GM20431 (cell line): Measurements from ENCODE around the gene COL15A1.

Experiments
- in situ Hi-C: fragments of 300-500 bp; cut with MseI, MboI; formaldehyde crosslinking; loops from one replicate; pipeline ENCODE4 v1.15.0; 2020; ENCODE audit warnings: low sequenced_read_pairs; ENCODE audit not compliant: unreplicated experiment

Gene COL15A1

DNA sequence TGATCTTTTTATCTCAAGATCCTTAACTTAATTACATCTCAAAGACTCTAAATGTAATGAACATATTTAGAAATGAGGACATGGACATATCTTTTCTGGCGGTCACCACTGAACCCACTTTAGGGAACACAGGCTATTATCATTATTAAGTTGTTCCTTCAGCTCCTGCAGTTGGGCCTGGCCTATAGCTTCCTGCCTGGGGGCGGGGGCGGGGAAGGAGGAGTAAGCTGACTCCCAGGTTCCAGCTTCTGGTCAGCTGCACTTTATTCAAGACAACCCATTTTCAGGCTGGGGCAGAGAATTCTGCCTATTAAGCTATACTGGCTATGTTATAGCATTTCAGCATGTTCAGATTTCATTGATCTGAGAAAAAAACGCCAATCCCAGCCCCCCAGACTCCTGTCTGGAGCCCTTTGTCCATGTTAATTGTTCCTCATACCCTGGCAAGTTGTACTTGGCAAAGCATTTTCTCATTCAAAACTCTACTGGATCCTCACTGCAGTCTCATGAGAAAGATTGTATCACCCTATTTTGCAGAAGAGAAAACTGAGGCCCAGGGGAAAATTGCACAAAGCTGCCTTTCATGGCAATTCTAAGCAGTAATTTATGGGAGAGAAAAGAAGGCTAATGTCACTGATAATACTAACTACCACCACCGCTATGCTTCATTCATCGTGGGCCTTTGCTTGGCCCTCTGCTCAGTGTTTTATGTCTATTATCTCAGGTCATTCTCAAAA lies 25.1 kb downstream of the COL15A1 start:
- in situ Hi-C loops: no loop called here

GRCh38 chr9:98970532-98971041 lies 26.9 kb downstream of the COL15A1 start:
- in situ Hi-C loops: no loop called here

DNA sequence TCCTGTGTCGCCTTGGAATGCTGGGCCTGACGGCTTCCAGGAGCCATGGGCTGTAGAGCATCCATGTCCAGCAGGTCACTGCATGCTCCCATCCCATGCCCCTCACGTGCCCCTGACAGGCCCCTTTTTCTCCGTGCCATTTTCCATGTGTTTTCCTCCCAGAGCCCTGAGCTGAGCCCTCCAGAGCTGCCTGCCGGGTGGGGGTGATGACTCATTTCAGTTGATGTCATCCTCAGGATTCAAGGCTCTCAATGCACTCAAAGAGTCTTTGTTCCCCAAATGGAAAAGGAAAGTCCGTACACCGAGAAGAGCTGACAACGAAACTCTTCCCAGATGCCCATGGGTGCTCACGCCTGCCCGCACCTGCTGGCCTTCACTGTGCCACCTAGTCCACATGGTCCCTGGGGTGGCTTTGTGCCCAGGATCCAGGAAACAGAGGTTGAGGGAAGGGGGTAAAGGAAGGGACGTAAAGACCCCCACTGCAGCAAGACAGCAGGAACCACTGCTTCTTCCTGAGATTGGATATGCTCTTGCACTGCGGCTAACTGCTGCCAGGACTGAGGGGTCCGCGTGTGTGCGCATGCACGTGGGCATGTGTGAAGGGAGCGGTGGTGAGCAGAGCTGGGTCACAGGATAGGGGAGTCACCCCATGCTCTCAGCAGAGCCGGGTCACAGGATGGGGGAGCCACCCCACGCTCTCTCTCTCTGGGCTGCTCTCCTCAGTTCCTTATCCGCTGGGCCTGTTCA lies 27.6 kb downstream of the COL15A1 start:
- in situ Hi-C loops: no loop called here

GRCh38 chr9:98971915-98972223 lies 28.2 kb downstream of the COL15A1 start:
- in situ Hi-C loops: no loop called here

- in situ Hi-C loops: no loop called here
These were observed 29.0 kb downstream of the COL15A1 start for GRCh38 chr9:98972716-98973115.

- in situ Hi-C loops: no loop called here
These were observed 29.5 kb downstream of the COL15A1 start for GRCh38 chr9:98973171-98973570.

- in situ Hi-C loops: no loop called here
These were observed 29.9 kb downstream of the COL15A1 start for GRCh38 chr9:98973576-98973975.

GRCh38 chr9:98974106-98974505 lies 30.4 kb downstream of the COL15A1 start:
- in situ Hi-C loops: no loop called here

GRCh38 chr9:98974554-98974953 lies 30.8 kb downstream of the COL15A1 start:
- in situ Hi-C loops: no loop called here

DNA sequence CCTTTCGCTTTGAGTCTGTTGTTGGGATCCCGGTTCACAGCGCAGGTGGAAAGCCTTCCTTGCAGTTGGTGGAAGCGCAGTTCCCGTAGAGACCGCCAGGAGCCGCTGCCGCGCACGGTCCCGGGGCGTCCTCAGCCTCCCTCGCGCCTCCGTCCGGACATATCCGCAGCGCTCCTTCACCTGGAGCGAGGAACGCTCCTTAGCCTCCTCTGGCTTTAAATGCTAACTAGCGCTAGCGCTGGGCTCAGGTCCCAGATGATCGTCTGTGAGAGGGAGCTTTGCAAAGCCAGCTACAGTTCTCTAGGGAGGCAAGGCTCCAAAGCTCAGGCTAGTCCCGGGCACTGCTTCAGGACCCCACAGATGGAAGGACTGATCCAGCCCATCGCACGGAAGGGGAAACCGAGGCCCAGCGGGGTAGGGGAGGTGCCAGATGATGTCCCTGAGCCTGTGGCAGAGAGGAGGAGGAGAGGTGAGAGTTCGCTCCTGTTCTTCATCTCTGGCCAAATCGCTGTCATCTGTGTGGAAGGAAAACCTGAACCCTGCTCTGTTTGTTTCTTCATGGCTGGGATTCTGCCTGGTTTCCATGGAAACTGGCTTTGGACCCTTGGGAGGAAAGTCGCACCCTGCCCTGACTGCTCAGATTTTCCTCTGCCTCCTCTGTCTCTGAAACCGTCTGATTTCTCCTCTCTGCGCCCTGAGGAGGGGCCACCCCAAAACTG lies 31.4 kb downstream of the COL15A1 start:
- in situ Hi-C loops: no loop called here

GRCh38 chr9:98975838-98976237 lies 32.1 kb downstream of the COL15A1 start:
- in situ Hi-C loops: no loop called here

DNA sequence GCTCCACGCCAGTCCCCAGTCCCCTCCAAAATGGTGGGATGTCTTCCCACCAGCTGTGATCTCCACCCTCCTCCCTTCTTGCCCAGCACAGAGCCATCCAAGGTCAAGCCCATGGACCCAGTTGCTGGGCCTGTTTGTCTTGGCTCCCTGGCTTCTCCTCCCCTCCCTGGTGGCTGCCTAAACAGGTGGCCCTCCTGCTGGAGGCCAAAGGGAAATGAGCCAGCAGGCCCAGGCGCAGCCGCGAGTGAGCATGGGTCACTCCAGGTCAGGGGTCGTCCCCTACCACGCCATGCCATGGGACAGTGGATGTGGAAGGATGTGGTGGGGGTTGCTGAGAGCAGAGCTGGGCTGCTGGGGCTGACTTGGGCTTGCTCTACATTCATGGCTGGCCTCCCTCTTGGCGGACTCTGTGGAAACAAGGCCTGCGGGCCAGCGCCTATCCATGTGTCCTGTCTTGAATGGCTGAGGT lies 33.6 kb downstream of the COL15A1 start:
- in situ Hi-C loops: no loop called here

DNA sequence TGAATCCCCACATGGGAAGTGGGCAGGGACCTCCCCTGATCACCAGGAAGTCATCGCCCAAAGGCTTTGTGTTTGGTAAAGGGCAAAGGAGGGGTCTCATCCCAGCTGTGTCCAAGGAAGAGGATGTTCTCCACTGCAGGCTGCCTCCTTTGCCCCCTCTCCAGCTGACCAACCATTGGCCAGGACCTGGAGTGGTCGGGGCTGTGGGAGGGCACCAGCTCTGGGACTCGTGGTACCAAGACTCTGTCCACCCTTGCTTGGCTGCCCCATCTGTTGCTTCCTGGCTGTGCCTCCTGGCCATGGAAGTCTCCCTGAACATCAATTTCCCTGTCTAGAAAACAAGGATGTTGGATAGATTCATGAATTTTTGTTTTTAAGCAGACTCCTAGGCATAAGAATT lies 34.1 kb downstream of the COL15A1 start:
- in situ Hi-C loops: no loop called here

DNA sequence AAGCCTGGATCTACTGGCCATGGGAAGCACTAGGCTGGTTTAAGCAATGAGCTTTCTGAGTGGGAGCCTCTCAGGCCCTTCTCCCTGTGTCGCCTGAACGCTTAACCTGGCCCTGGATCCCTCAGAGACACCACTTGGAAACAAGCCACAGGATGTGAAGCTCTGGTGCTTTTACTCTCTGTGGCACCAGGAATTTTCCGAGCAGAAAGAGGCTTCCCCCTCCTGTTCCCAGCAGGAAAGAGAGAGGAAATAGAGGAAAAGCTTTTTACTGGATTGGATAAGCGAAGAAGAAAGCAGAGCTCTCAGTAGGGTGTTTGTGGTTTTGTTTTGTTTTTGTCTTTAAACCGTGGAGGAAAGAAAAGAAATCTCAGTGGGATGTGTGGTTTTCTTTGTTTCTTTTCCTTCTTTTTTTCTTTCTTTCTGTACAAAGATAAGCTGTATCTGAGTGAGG lies 34.5 kb downstream of the COL15A1 start:
- in situ Hi-C loops: no loop called here

DNA sequence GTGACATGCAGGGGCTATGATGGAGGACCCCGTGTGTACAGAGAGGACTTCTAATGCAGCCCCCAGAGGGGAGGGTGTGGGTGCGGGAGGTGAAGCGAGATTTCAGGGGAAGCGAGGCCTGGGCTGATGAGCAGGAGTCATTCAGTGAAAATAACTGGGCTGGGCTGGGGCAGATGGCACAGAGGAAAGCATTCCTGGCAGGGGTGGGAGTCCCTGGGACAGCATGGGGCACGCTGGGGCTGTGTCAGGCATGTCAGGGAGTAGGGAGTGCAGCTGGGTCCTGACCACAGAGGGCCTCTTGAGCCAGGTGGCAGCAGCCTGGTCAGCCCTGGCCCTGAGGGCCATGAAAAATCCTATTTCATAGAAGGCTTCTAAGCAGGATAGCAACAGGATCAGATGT lies 36.6 kb downstream of the COL15A1 start:
- in situ Hi-C loops: no loop called here

DNA sequence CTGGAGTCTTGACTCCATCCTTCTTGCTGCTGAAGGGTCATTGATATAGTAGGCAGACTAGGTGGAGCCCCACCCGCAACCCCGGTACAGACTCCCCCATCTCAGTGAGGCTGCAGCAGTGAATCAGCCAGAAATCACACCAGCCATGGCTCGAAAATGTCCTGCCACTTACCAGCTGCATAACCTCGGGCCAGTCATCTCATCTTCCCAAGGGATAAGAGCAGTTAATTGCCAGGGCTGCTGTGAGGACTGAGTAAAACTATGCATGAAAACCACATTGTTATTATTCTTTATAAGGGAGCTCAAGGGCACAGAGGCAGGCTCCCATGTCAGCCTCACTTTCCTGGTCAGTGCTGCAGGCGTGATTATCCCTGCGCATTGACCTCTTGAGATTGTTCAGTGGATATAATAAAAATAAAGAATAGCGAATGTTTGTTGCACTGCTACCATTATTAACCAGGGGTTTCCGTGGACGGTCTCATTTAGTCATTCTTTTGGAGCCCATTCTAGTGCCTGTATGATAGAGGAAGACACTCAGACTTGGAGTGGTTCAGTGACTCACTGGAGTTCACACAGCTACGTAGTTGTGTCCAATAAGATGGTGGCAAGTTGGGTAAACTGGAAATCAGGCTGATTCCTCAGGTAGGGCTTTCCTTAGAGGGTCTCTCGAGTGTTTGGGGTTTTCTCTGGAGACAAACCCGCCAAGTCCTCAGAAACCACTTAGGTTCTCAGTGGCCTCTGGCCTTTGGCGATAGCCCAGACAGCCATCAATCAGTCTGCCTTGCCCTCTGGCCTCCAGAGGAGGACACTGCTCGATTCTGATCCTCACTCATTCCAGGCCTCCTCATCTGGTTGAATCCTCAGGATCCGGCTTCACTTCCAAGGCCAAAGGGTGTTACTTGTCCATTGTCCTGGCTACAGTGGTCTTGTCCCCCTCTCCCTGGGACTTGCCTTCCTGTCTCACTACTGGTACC lies 39.9 kb downstream of the COL15A1 start:
- in situ Hi-C loops: no loop called here

DNA sequence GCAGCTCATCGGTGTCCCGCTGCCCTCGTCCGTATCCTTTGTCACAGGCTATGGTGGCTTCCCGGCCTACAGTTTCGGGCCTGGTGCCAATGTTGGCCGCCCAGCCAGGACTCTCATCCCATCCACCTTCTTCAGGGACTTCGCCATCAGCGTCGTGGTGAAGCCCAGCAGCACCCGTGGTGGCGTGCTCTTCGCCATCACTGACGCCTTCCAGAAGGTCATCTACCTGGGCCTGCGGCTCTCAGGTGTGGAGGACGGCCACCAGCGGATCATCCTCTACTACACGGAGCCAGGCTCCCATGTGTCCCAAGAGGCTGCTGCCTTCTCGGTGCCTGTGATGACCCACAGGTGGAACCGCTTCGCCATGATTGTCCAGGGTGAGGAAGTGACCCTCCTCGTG lies 41.9 kb downstream of the COL15A1 start:
- in situ Hi-C loops: no loop called here

GRCh38 chr9:98986866-98987651 lies 43.4 kb downstream of the COL15A1 start:
- in situ Hi-C loops: no loop called here
